HG03108 (cell line): ENCODE results near the gene TBC1D10B.
"Not testable (repeated sequence)": the region's sequence is repeated elsewhere in the genome, so short reads cannot be mapped to it uniquely, and the experiment has no call there.

Source experiments
- ATAC-seq: cut with Tn5 transposase; IDR thresholded peaks from one replicate; pipeline ENCODE4 v1.9.1; 2021; ENCODE audit warnings: moderate library complexity; ENCODE audit not compliant: unreplicated experiment

TBC1D10B gene

GRCh38 chr16:30397776-30398660 is 27.7 kb upstream of the TBC1D10B start:
- no peak for ATAC-seq

- ATAC-seq = no peak
Observed at GRCh38 chr16:30397056-30397455, 26.8 kb upstream of the TBC1D10B start.

GRCh38 chr16:30396627-30397026 is 26.3 kb upstream of the TBC1D10B start:
- ATAC-seq = not testable (repeated sequence)

- ATAC-seq = no peak
Observed at GRCh38 chr16:30395992-30396585, 25.8 kb upstream of the TBC1D10B start.

- ATAC-seq = peak; percentile 64
Observed at GRCh38 chr16:30395155-30395991, 25.1 kb upstream of the TBC1D10B start, which contains the start of gene ZNF48. Gene ZNF48 (plus strand): TSS chr16:30395420. CDS start chr16:30395795, 375 bp downstream.

- no peak for ATAC-seq
Observed at GRCh38 chr16:30394592-30395154, 24.4 kb upstream of the TBC1D10B start.

- no peak for ATAC-seq
Observed at GRCh38 chr16:30383521-30383920, 13.2 kb upstream of the TBC1D10B start.

GRCh38 chr16:30382111-30382881 is 12.0 kb upstream of the TBC1D10B start, which contains the start of gene SEPTIN1:
Gene SEPTIN1 (minus strand): TSS chr16:30382561. CDS start chr16:30382542, 19 bp downstream.
- no peak for ATAC-seq

- no peak for ATAC-seq
Observed at GRCh38 chr16:30381291-30382041, 11.2 kb upstream of the TBC1D10B start.

- ATAC-seq = no peak
Observed at GRCh38 chr16:30380803-30381208, 10.5 kb upstream of the TBC1D10B start.

- no peak for ATAC-seq
Observed at GRCh38 chr16:30380072-30380802, 9.9 kb upstream of the TBC1D10B start.

GRCh38 chr16:30379158-30379783 is 9.0 kb upstream of the TBC1D10B start:
- no peak for ATAC-seq

- ATAC-seq = peak; percentile 86
Observed at GRCh38 chr16:30378236-30379157, 8.2 kb upstream of the TBC1D10B start.

- ATAC-seq = peak; percentile 28
Observed at GRCh38 chr16:30377812-30378235, 7.5 kb upstream of the TBC1D10B start.

- no peak for ATAC-seq
Observed at GRCh38 chr16:30377050-30377811, 6.9 kb upstream of the TBC1D10B start.

GRCh38 chr16:30376461-30376902 is 6.2 kb upstream of the TBC1D10B start:
- ATAC-seq = no peak
